GM18870 (cell line): ENCODE results near the gene SLC30A1.
"Not testable (repeated sequence)": the region's sequence is repeated elsewhere in the genome, so short reads cannot be mapped to it uniquely, and the experiment has no call there.

Experiments
- ATAC-seq: cut with Tn5 transposase; IDR thresholded peaks from one replicate; pipeline ENCODE4 v1.9.1; 2021; ENCODE audit warnings: moderate library complexity; ENCODE audit not compliant: unreplicated experiment

Gene SLC30A1, protein sequence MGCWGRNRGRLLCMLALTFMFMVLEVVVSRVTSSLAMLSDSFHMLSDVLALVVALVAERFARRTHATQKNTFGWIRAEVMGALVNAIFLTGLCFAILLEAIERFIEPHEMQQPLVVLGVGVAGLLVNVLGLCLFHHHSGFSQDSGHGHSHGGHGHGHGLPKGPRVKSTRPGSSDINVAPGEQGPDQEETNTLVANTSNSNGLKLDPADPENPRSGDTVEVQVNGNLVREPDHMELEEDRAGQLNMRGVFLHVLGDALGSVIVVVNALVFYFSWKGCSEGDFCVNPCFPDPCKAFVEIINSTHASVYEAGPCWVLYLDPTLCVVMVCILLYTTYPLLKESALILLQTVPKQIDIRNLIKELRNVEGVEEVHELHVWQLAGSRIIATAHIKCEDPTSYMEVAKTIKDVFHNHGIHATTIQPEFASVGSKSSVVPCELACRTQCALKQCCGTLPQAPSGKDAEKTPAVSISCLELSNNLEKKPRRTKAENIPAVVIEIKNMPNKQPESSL

DNA sequence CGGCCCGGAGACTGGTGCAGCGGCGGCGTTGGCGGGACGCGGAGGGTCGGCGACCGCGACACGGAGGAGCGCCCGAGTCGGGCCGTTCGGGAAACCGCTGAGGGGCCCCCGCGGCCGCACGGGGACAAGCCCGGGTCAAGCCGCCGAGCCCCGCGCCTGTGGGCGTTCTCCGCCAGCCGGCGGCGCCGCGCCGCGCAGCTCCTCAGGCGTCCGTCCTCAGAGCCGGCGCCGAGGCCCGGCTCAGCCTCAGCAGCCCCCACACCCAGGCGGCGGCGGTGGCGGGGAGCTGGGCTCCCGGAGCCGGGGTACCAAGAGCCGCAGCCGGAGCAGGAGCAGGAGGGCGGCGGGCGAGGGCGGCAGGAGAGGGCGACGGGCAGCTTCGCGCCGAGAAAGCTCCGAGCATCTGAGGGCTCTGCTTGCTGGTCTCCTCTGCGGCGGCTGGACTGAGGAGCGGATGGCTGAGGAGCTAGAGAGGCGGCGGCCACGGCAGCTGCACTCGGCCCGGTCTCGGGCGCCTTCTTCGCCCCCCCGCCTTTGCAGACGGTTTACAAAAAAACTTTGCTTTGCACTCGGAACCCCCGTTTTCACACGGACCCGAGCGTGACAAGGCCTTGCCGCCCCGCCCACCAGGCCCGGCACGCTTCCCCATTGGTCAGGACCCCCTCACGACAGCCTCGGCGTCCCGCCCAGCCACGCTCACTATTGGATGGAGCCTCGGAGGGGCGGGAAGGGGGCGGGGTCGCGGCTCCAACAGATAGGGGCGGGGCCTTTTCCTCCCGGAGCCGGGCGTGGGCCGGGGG, at the start of gene SLC30A1:
Gene SLC30A1 (minus strand): TSS at position 522 of the 800 bp plus-strand sequence. CDS start 549 bp downstream, outside the sequence.
- ATAC-seq = peak; percentile 75

DNA sequence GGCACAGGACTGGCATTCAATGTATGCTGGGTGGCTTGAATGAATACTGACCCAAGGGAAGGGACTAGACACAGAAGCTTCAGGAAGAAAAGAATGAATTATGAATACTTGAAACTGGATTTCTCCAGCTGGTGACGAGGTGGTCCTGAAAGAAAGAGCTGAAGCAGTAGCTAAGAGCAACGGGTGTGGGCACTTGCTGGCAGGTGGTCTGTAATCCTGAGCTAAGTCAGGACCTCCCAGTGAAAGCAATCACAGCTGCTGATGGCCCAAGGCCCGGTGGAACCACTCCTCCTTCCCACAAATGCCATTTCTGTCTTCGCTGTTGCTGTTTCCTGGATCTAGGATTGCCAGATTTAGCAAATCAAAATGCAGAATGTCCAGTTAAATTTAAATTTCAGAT, 49.5 kb upstream of the SLC30A1 start:
- ATAC-seq = no peak

DNA sequence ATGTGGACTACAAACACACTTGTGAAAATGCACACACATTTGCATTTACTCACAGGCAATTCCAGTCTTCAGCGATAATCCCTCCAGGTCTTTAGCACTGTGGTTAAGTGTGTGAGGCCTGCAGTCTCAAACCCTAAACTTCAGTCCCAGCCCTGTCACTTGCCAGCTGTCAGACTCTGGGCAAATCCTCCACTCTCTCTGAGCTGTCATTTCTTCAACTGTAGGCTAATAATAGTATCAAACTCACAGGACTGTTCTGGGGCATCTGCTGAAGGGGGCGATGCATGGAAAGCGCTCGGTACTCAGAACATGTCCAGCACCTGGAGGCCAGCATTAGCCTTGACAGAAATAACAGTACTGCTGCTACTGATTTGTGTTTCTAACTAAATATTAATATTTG, 48.3 kb upstream of the SLC30A1 start:
- ATAC-seq = no peak

DNA sequence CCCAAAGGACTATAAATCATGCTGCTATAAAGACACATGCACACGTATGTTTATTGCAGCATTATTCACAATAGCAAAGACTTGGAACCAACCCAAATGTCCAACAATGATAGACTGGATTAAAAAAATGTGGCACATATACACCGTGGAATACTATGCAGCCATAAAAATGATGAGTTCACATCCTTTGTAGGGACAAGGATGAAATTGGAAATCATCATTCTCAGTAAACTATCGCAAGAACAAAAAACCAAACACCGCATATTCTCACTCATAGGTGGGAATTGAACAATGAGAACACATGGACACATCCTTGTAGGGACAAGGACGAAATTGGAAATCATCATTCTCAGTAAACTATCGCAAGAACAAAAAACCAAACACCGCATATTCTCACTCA, 46.9 kb upstream of the SLC30A1 start:
- ATAC-seq = not testable (repeated sequence)

DNA sequence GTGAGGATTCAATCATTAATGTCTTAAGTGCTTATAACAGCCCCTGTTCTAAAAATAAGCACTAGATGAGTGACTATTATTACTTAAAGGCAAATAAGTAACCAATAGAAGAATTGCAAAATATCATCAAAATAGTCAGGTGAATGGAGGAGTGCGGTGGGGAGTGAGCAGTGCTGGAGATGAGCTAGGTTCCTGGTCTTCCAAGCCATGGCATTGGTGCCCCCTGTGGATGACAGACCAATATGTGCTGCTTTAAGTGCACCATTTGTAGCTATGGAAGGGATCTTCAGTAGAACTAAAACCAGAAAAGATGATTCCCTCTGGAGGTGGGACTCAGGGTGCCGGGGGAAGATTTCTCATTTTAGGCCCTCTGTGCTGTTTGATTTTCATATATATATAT, 46.1 kb upstream of the SLC30A1 start:
- ATAC-seq = no peak

DNA sequence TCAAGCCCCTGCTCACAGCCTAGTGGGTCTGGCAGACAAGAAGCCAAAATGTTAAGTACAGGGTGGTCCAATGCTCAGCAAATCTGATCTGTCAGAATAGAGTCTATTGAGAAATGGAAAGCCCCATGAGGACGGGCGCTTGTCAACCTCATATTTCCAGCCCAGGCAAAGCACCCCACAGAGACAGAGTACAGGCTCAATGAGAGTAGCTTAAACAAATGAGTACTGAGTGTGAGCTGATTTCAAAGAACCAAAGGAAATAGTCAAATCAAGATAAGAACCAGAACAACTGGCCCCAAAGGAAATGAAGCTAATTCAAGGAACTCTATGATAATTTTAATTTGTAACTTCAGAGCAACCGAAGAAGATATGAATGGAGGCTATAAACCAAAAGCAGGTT, 44.6 kb upstream of the SLC30A1 start:
- ATAC-seq = no peak

DNA sequence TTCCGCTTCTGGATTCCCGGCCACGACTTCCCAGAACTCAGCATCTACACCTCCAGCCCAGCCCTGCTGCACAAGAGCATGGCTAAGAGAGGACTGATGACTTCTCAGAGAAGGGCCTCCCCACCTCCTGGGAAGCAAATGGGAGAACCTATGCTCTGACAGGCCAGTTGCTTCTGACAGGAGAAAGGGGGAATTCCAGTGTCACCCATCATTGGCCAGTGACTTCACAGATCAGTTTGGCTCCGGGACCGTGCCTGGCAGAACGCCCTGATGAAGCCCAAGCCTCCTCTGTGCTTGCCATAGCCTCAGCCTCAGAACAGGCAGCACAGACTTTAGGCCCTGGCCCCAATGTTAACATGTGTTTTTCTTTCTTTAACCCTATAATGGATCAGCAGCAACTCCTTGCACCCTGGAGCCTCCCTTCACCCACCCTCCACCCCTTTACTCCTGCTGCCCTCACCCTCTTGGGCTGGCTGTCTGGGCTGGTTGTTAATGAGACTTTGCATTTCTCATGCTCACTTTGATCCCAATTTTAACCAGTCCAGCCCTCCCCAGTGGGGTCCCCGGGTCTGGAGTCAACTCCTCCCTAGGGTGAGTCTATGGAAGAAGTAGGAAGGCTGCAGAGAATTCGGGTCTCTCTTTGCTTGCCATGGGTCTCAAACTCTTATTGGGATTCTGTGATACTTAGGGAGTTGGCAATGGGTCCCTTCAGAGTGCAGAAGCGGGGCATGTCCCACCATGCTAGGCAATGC, 42.7 kb upstream of the SLC30A1 start:
- ATAC-seq = no peak

DNA sequence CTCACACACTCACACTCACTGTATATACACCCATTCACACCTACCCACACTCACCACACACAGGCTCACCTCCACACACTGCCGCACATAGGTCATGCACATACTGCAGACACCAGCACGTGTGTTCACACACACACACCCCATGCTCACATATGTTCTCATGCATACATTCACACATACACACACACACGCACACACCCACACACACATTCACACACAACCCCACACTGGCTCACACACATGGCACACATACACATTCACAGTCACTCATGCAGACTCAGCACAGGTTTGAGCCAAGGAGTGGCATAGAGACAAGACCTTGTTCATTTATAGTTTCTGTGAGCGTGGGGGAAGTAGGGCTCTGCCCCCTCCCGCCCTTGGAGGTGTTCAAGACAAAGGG, 41.1 kb upstream of the SLC30A1 start:
- ATAC-seq = no peak

DNA sequence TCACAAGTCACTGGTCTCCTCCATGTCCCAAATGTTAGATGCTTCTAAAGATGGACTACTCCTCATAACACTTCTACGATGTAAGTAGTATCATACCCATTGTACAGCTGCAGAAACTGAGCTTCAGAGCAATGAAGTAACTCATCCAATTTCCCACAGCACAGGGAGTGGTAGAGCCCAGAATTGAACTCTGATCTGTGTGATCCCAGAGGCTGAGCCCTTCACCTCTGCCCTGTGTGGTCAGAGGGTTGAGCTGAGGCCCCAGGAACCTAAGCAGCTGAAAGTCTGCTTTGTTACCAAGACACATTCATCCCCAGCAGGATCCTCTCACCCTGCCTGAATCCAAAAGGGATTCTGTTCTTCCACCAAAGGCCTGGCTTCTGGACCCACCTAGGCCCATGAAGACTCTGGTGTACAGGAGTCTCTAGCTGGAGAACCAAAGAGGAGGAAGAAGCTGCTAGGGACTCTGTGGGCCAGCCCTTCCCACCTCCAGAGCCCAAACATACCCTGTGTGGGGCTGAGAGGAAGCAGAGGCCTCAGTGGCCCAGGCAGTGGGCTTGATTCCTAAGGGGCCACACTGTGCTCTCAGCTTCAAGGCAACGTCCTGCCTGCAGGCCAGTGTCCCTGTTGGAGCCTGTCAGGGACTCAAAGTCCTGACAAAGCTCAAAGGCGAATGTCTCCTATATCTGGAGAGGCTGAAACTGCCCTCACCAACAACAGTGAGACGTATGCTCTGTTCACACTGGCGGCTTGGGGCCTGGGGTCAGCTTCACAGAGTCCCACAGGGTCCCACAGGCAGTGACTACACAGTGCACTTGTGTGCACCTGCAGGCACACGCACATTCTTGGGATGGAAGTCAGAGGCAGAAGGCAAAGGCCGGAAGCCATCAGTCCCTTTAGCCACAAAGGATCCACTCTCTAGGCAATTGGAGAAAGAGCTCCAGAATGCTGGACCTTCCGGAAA, 40.4 kb upstream of the SLC30A1 start:
- no peak for ATAC-seq

DNA sequence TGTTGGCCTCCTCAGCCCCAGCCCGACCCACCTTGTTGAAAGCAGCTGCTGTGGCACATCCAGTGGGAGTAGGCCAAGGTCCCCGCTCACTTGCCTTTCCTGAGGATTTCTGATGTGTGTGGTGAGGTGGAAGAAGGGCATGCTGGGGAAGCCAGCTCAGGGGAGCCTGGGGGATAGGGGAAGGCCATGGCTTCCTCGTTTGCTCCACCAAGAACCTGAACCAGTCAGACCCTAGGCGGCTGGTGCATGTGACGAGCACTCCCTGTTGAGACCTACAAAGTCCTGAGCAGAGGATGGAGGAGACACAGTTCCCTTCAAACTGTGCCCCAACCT, 38.0 kb upstream of the SLC30A1 start:
- ATAC-seq = no peak

DNA sequence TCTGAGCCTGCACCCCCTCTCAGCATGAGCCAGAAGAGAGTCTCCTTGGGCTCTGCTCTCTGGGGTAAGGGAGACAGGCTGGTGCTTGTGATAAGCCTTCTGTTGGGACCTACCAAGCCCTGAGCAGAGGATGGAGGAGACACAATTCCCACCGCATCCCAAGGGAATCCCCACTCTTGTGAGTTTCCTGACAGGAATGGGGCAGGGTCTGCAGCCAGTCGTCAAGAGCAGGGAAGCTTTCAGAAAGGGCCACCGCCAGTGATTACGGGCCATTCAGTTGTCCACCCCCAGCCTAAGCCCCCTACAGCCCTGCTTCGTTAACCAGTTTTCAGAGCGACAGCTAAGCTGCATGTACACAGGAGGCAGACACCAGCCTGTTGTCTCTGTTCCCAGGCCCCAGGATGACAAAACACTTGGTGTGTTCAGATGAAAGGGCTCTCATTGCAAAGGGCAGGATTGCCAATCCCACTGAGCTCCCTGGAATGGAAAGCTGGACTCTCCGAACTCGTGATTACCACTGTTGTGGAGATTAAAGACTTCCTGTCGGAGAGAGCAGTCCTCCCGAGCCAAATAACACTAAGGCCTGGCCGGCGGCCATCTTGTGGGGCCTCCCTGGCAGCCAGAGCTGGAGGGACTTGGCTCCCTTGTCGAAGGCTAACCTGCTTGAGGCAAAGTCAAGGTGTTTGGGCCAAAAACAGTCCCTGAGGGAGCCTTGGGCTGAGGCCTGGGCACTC, 37.4 kb upstream of the SLC30A1 start:
- no peak for ATAC-seq

DNA sequence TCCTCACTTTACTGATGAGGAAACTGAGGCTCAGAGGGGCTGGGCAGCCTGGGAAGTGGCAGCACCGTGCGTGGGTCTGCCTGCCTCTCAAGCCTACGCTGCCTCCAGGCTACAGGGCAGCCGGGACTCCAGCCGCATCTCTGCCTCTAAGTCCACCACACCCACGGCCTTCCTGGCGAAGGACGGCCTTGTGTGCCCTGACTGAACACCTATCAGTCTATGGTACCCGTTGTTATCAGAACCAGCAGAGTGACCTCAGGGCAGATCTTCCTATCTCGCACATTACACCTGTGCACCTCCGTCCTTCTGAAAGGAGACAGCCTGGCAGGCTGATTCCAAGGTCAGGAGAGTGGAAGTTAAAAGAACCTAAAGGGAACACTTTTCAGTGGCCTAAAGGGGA, 35.7 kb upstream of the SLC30A1 start:
- no peak for ATAC-seq

DNA sequence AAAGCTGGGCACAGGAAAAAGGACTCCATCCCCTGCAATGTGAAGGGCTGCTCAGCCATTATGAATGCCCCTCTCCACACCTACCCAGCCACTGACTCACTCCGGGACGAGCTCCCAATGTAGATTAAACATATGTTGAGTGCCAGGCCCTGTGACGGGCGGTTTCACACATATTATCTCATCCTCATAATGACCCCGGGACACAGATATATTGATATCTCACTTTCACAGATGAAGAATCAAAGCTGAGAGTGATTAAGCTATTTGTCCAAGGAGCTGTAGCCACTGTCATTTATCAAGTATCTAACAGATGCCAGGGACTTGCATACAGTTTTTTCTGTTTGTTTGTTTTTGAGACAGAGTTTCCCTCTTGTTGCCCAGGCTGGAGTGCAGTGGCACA, 35.0 kb upstream of the SLC30A1 start:
- ATAC-seq = no peak

DNA sequence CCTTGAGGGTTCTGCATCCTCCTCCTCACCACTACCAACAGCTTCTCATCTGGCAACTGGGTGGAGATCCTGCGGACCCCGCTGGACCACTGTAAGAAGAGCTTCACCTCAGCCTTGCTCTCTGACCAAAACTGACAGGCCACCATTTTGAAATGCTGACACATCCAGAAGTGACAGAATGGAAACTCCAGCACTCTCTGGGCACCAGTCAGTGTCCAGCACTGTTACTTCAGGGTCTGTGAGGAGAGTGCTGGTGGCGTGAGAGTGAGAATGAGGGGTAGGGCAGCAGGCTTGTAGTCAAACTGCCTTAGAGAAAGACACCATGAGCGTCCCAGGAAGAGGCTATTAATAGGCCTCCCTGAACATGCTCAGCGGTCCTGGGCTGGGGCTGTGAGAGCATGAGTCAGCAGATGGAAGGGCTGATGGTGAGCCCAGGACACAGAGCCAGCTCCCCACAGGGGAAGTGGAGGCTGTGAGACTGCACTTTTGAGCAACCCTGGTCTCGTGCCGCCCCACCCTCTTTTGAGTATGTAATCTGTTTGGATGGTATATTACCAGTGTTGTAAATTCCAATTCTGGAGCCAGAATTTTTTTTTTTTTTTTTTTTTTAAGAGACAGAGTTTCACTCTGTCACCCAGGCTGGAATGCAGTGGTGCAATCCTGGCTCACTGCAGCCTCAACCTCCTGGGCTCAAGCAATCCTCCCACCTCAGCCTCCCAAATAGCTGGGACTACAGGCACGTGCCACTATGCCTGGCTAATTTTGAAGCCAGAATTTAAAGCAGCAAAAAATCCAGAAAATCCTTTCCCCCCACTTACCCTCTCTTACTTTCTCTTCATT, 34.4 kb upstream of the SLC30A1 start:
- no peak for ATAC-seq

DNA sequence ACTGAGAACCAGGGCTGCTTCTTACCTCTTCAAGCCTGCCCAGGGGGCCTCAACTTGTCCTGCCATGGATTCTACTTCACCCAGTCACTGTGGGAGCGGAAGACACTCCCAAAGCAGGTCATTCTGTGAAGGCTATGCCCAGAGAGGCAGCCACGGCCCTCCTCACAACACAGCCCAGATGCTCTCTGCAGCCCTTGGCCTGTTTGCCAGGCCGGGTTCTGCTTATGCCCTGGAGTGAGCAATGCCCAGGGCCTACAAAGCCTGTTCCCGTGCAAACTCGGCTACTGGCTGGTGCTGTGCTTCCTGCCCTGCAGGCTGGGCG, 33.8 kb upstream of the SLC30A1 start:
- no peak for ATAC-seq

DNA sequence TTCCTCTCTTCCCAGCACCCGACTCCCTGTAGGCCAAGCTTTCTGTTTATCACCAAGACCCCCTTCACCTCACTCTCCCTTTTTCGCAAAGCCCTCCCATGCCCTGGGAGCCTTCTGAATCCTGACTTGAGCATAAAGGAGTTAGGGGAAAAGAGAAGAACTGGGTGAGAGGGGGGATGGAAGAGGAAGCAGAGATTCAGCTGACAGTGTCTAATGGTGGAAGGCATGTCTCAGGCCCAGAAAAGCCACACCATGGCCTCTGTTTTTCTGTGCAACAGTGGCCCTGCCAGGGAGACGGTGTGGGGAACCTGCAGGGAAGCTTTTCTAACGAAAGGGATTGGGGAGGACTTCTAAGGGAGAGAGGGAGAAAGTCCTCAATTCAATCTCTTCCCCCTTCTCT, 32.9 kb upstream of the SLC30A1 start:
- no peak for ATAC-seq

DNA sequence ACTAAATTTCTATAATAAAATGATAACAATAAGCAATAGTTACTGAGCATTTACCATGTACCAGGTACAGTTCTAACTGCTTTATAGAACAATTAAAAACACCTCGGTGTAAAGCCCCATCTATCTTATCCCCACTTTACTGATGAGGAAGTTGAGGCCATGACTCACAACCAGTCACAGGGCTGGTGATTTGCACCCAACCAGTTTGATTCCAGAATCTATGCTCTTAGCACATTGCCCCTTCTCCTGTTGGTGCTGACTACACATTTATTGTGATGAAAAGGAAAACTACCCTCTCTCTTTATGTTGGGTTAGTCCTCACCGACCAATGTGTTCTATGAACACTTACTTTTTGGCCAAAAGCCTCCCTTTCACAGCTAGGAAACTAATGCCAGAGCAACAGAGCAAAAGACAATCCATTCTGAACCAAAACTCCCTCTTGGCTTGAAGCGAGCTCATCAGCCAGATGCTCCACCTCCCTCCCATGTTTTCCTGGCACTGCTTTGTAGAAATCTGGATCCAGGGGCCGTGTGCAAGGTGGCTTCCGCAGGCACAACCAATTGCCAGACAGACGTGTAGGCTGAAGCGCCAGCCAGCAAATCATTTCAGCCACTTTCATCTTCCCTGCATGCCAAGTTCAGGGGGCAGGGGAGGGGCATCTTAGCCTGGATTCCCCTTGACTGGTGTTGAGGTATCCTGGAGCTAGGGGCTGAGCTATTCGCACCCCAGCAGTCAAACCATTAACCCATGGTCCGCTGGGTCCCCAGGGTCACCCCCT, 32.0 kb upstream of the SLC30A1 start:
- ATAC-seq = no peak
